SJSA1 (cell line): ENCODE measurements around the gene GSDMA. TPM values are rescaled to one million over a fixed set of nuclear protein-coding genes. Genes with fewer than 3 reads are reported as not detected.
"Not testable (repeated sequence)": the region's sequence is repeated elsewhere in the genome, so short reads cannot be mapped to it uniquely, and the experiment has no call there.

Experiments used
- DNase-seq, 2 experiments: peaks; one replicate each; pipeline ENCODE4 v3.0.0-alpha.2; 2015 to 2020; ENCODE audit warnings: low spot score in 2 of 2, low read depth in 1 of 2
- H3K27ac ChIP-seq: fragments of 250-450 bp; sonication (Bioruptor Pico); 2 replicates; pipeline ENCODE4 v1.5.1; 2020; ENCODE audit warnings: mild to moderate bottlenecking, moderate library complexity
- H3K27me3 ChIP-seq: fragments of 250-450 bp; sonication (Bioruptor Pico); replicated peaks from 2 replicates; pipeline ENCODE4 v1.5.1; 2020; ENCODE audit warnings: mild to moderate bottlenecking, moderate library complexity
- H3K36me3 ChIP-seq: fragments of 250-450 bp; sonication (Bioruptor Pico); 2 replicates; pipeline ENCODE4 v1.5.1; 2020; ENCODE audit warnings: mild to moderate bottlenecking
- H3K4me1 ChIP-seq: fragments of 250-450 bp; sonication (Bioruptor Pico); replicated peaks from 2 replicates; pipeline ENCODE4 v1.6.1; 2021; ENCODE audit warnings: mild to moderate bottlenecking
- H3K4me3 ChIP-seq: fragments of 250-450 bp; sonication (Bioruptor Pico); 2 replicates; pipeline ENCODE4 v1.5.1; 2020; ENCODE audit warnings: mild to moderate bottlenecking
- H3K9me3 ChIP-seq: fragments of 250-450 bp; sonication (Bioruptor Pico); replicated peaks from 2 replicates; pipeline ENCODE4 v1.5.1; 2020; ENCODE audit warnings: mild to moderate bottlenecking
- total RNA-seq: library from RNA; depleted of rRNA; stranded (reverse); fragments of >200 nt; shearing (Covaris generic); gene quantifications from 2 replicates; pipeline ENCODE4 v1.2.3, GENCODE V29; 2014

GSDMA gene
- total RNA-seq, 1 experiment from 2014 or later = not detected

DNA sequence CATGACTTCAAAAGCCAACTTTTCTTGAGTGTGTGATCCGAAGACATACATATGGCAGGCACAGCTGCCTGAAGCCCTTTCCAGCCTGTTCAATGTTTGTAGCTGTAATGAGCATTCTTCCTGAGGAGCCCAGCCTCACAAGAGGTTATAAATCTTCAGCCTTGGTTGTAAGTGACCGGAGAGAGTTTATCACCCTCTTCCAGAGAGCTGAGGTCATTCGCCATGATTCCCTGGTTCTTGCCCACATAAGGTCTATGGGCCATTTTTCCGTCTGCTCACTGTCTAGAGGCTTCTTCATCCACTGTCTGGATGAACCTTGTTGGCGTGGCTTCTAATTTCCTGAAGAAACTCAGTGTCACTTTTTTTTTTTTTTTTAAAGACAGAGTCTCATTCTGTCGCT lies 42.7 kb downstream of the GSDMA start:
- Histone ChIP-seq H3K9me3 (no peaks in the 10 kb centered on the region), H3K27me3 (no peaks in the 10 kb centered on the region), H3K4me3 (no peak overlapping the region), H3K4me1 (no peaks in the 10 kb centered on the region), H3K36me3 (no peaks in the 10 kb centered on the region), H3K27ac (no peak overlapping the region)
- DNase-seq = no peak

DNA sequence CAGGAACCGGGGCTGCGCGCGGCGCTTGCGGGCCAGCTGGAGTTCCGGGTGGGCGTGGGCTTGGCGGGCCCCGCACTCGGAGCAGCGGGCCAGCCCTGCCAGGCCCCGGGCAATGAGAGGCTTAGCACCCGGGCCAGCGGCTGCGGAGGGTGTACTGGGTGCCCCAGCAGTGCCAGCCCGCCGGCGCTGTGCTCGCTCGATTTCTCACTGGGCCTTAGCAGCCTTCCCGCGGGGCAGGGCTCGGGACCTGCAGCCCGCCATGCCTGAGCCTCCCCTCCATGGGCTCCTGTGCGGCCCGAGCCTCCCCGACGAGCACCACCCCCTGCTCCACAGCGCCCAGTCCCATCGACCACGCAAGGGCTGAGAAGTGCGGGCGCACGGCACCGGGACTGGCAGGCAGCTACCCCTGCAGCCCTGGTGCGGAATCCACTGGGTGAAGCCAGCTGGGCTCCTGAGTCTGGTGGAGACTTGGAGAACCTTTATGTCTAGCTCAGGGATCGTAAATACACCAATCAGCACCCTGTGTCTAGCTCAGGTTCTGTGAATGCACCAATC lies 48.2 kb downstream of the GSDMA start:
- not testable (repeated sequence) for H3K4me3 ChIP-seq, H3K36me3 ChIP-seq, DNase-seq, H3K9me3 ChIP-seq, H3K4me1 ChIP-seq, H3K27me3 ChIP-seq, H3K27ac ChIP-seq

DNA sequence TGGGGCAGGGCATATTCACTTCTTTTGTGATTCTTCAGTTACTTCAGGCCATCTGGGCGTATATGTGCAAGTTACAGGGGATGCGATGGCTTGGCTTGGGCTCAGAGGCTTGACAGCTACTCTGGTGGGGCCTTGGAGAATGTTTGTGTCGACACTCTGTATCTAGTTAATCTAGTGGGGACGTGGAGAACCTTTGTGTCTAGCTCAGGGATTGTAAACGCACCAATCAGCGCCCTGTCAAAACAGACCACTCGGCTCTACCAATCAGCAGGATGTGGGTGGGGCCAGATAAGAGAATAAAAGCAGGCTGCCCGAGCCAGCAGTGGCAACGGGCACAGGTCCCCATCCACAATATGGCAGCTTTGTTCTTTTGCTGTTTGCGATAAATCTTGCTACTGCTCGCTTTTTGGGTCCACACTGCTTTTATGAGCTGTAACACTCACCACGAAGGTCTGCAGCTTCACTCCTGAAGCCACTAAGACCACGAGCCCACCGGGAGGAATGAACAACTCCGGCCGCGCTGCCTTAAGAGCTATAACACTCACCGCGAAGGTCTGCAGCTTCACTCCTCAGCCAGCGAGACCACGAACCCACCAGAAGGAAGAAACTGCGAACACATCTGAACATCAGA lies 49.3 kb downstream of the GSDMA start:
- H3K4me1 ChIP-seq, H3K9me3 ChIP-seq, H3K27ac ChIP-seq, DNase-seq, H3K4me3 ChIP-seq, H3K36me3 ChIP-seq, H3K27me3 ChIP-seq: not testable (repeated sequence)

DNA sequence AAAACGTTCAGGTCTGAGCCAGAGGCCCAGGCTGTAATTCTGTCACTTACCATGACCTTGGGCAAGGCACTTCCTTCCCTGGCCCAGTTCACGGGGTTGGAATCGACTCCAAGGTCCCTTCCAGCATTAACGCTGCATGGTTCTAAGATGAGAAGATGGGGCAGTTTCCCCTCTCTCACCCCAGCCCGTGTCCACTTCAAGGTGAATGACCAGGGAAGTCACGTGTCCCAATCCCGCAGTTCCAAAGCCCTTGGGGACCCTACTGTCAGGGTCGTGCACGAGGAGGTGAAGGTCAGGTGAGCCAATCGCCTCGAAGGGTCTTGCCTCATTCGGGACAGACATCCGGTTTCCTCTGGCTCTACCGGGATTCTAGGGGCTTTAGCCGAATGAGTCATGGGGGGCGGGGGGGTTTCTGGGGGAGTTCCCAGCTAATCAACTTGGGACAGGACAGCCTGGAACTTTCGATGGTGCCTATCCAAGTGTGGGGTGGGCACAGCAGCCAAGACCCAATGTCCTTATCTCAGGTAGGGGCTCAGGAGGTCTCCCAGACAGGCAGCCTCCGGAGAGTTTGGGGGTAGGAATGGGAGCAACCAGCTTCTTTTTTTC lies 51.7 kb downstream of the GSDMA start:
- Histone ChIP-seq H3K4me1 (no peaks in the 10 kb centered on the region), H3K4me3 (no peak overlapping the region), H3K36me3 (peaks cover 7% of the 10 kb centered on the region), H3K27me3 (no peaks in the 10 kb centered on the region), H3K27ac (no peak overlapping the region), H3K9me3 (no peaks in the 10 kb centered on the region)
- DNase-seq = no peak

DNA sequence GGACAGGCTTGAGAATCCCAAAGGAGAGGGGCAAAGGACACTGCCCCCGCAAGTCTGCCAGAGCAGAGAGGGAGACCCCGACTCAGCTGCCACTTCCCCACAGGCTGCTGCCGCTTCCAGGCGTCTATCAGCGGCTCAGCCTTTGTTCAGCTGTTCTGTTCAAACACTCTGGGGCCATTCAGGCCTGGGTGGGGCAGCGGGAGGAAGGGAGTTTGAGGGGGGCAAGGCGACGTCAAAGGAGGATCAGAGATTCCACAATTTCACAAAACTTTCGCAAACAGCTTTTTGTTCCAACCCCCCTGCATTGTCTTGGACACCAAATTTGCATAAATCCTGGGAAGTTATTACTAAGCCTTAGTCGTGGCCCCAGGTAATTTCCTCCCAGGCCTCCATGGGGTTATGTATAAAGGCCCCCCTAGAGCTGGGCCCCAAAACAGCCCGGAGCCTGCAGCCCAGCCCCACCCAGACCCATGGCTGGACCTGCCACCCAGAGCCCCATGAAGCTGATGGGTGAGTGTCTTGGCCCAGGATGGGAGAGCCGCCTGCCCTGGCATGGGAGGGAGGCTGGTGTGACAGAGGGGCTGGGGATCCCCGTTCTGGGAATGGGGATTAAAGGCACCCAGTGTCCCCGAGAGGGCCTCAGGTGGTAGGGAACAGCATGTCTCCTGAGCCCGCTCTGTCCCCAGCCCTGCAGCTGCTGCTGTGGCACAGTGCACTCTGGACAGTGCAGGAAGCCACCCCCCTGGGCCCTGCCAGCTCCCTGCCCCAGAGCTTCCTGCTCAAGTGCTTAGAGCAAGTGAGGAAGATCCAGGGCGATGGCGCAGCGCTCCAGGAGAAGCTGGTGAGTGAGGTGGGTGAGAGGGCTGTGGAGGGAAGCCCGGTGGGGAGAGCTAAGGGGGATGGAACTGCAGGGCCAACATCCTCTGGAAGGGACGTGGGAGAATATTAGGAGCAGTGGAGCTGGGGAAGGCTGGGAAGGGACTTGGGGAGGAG lies 52.5 kb downstream of the GSDMA start, which contains the start of gene CSF3:
Gene CSF3, plus strand, starts transcription at position 436 of the 993 bp plus-strand sequence. Its CDS starts 35 bp downstream, at position 471.
- H3K27ac ChIP-seq = no peak within 1 kb of the TSS
- H3K36me3 ChIP-seq = peaks cover 15% of the 10 kb centered on the region
- H3K4me3 ChIP-seq = no peak within 1 kb of the TSS
- H3K27me3 ChIP-seq = no peaks in the 10 kb centered on the region
- no peaks in the 10 kb centered on the region for H3K9me3 ChIP-seq
- H3K4me1 ChIP-seq = no peaks in the 10 kb centered on the region
- DNase-seq = no peak

DNA sequence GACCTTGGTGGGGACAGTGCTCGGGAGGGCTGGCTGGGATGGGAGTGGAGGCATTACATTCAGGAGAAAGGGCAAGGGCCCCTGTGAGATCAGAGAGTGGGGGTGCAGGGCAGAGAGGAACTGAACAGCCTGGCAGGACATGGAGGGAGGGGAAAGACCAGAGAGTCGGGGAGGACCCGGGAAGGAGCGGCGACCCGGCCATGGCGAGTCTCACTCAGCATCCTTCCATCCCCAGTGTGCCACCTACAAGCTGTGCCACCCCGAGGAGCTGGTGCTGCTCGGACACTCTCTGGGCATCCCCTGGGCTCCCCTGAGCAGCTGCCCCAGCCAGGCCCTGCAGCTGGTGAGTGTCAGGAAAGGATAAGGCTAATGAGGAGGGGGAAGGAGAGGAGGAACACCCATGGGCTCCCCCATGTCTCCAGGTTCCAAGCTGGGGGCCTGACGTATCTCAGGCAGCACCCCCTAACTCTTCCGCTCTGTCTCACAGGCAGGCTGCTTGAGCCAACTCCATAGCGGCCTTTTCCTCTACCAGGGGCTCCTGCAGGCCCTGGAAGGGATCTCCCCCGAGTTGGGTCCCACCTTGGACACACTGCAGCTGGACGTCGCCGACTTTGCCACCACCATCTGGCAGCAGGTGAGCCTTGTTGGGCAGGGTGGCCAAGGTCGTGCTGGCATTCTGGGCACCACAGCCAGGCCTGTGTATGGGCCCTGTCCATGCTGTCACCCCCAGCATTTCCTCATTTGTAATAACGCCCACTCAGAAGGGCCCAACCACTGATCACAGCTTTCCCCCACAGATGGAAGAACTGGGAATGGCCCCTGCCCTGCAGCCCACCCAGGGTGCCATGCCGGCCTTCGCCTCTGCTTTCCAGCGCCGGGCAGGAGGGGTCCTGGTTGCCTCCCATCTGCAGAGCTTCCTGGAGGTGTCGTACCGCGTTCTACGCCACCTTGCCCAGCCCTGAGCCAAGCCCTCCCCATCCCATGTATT lies 53.5 kb downstream of the GSDMA start:
- no peak overlapping the region for H3K4me3 ChIP-seq
- peaks cover 4% of the 10 kb centered on the region for H3K4me1 ChIP-seq
- no peaks in the 10 kb centered on the region for H3K27me3 ChIP-seq
- no peaks in the 10 kb centered on the region for H3K9me3 ChIP-seq
- DNase-seq = no peak
- H3K36me3 ChIP-seq = peaks cover 24% of the 10 kb centered on the region
- no peak overlapping the region for H3K27ac ChIP-seq

DNA sequence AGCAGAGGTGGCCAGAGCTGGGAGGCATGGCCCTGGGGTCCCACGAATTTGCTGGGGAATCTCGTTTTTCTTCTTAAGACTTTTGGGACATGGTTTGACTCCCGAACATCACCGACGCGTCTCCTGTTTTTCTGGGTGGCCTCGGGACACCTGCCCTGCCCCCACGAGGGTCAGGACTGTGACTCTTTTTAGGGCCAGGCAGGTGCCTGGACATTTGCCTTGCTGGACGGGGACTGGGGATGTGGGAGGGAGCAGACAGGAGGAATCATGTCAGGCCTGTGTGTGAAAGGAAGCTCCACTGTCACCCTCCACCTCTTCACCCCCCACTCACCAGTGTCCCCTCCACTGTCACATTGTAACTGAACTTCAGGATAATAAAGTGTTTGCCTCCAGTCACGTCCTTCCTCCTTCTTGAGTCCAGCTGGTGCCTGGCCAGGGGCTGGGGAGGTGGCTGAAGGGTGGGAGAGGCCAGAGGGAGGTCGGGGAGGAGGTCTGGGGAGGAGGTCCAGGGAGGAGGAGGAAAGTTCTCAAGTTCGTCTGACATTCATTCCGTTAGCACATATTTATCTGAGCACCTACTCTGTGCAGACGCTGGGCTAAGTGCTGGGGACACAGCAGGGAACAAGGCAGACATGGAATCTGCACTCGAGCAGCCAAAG lies 54.7 kb downstream of the GSDMA start:
- H3K4me3 ChIP-seq = no peak overlapping the region
- DNase-seq = no peak
- peaks cover 37% of the 10 kb centered on the region for H3K36me3 ChIP-seq
- H3K27ac ChIP-seq = no peak overlapping the region
- H3K4me1 ChIP-seq = peaks cover 12% of the 10 kb centered on the region
- no peaks in the 10 kb centered on the region for H3K9me3 ChIP-seq
- H3K27me3 ChIP-seq = no peaks in the 10 kb centered on the region

DNA sequence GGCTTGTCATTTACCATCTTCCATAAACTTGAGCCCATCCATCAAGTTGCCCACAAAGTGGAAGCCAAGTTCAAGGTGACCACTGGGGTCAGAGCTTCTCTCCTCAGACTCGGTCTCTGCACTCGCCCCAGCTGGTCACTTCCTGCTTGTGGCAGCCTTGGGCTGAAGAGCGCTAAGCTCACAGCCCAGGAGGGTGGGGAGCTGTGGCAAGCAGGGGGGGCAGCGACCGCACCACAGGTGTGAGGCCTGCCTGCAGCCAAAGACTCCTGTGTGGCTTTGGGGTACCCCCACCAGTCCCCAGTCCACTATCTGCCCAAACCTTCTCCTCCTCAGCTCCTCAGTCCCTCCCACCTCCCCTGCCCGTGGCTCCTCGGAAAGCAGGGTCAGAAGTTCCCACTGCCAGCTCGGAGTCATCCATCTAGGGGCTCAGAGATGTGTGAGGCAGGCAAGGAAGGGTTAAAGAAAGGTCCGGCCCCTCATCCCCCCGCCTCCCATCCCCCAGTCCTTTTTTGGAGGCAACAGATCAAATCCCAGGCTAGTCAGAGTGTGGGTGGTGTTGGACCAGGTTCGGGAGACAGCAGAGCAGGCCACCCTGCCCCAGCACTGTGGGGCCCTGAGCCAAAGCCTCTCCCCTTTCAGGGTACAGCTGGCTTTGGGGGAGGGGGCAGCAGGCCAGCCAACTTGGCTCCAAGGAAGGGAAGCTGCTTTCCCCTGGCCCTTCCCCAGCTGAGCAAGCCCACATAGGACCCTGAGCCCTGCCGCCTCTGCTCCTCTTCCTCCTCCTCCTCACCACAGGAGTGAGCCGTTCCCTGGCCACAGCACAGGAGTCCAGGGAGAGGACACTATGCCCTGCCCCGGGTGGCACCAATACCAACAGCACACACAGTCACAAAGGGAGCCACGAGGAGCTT lies 55.7 kb downstream of the GSDMA start:
- Histone ChIP-seq H3K4me3 (no peak overlapping the region), H3K27ac (no peak overlapping the region), H3K4me1 (peaks cover 18% of the 10 kb centered on the region)

DNA sequence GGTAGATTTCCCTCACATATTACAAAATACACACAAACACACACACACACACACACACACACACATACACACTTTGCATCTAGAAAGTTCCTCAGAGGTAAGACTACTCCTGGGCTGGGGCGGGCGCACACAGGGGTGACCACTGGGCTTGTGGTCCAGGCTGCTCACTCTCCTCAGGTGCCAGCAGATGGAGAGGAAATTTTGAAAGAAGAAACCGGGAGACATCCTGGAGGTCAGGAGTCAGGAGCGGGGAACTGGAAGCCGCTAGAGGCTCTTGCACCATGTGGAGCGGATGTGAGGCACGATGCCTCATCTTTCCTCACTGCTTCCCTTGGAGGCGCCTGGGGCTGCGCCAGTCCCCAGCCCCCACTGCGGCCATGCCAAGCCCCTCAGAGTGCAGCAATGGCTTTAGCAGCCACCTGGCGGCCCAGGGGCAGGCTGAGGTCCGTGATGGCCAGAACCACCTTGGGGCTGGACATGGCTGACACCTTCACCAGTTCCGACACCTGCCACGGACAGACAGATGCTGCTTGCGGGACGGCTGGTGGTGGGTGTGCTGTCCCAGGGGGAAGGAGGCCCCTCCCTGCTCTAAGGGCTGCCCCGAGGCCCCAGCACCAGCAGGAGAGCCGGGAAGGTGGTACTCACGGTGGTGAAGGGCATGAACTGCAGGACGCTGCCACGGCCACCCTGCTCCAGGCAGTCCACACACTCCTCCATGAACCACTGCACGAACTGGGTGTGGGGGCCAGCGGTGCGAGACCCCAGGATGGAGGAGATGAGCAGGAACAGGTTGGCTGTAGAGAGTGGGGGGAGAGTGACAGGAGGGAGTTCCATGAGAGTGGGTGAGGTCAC lies 56.6 kb downstream of the GSDMA start:
- Histone ChIP-seq H3K4me3 (no peak overlapping the region), H3K27me3 (no peaks in the 10 kb centered on the region), H3K4me1 (peaks cover 25% of the 10 kb centered on the region), H3K9me3 (no peaks in the 10 kb centered on the region), H3K36me3 (peaks cover 52% of the 10 kb centered on the region), H3K27ac (no peak overlapping the region)
- DNase-seq = no peak

More for the DNA sequence above, 55.7 kb downstream of the GSDMA start:
- Histone ChIP-seq H3K9me3 (no peaks in the 10 kb centered on the region), H3K36me3 (peaks cover 46% of the 10 kb centered on the region), H3K27me3 (no peaks in the 10 kb centered on the region)
- DNase-seq = no peak

DNA sequence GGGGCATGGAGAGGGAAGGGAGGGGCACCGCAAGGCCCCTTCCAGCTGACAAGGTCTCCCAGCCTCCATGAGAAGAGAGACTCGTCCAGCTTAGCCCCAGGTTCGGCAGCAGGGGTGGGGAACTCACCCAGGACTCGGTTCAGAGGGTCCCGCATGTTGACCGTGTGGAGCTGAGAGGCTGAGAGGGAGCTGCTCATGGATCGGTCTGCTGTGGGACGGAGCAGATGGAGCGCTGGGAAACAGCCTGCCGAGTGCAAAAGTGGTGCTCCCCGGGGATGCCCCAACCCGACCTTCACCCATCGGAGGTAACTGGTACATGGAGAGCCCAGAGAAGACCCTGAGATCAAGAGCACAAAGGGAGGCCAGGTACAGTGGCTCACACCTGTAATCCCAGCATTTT lies 57.3 kb downstream of the GSDMA start:
- H3K4me3 ChIP-seq = no peak overlapping the region
- H3K4me1 ChIP-seq = peaks cover 25% of the 10 kb centered on the region
- no peak overlapping the region for H3K27ac ChIP-seq
- no peaks in the 10 kb centered on the region for H3K9me3 ChIP-seq
- H3K27me3 ChIP-seq = no peaks in the 10 kb centered on the region
- H3K36me3 ChIP-seq = peaks cover 58% of the 10 kb centered on the region
- DNase-seq = no peak

DNA sequence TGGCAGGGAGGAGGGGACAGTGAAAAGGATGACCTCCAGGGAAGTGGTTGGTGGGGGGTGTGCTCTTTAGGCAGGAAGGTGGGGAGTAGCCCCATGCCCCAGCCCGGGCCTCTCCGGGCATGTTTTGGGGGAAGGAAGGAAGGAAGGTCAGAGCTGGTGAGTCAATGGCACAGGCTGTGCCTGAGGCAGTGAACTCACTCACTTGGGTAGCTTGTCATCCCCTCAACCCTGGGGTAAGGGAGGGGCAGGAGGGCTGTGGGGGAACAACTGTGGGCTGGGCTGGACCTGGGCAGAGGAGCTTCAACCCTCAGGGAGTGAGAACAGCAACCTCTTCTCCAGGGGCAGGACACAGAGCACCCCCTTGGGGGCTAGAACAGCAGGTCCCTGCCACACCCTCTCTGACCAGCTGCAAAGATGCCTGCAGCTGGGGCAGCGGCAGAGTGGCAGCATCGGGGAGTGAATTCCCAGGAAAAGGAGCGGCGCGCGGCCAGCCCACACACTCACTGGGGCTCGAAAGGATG lies 58.7 kb downstream of the GSDMA start:
- H3K36me3 ChIP-seq = peaks cover 72% of the 10 kb centered on the region
- no peak for DNase-seq
- no peaks in the 10 kb centered on the region for H3K27me3 ChIP-seq
- H3K4me3 ChIP-seq = no peak overlapping the region
- no peaks in the 10 kb centered on the region for H3K9me3 ChIP-seq
- peaks cover 25% of the 10 kb centered on the region for H3K4me1 ChIP-seq
- no peak overlapping the region for H3K27ac ChIP-seq
